ENCODE data around the gene RSPO3. TPM values are rescaled to one million over a fixed set of nuclear protein-coding genes. Genes with fewer than 3 reads are reported as not detected.

The RSPO3 gene
- total and polyA plus RNA-seq, 9 of the 15 experiments (the other 6 are each of a cell fraction or from before 2014, with no cell fraction given): not detected

DNA sequence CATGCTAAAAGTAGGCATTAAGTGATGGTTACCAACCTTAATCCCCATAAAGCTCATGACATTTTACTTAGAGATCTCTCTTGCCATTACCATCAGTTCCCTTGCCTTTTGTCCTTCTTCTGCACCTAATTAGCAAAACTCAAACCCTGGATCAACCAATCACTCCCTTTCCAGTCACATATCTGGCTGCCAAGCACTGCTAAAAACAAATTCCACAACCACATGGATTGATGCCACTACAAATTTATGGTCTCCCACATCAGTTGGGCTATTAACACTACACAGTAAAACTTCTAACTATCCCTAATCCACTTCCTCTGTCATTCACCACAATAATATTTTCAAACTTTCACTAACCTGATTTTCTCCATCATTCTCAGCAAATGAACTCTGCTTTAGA lies 93.9 kb downstream of the RSPO3 start:
- FAIRE-seq (no peak), ATAC-seq (no peak), DNase-seq (ENCODE audit: extremely low read depth in 1 of 4, low spot score in 3 of 4) (no peak)
- H4K20me1 ChIP-seq (replicated peaks; ENCODE audit: control insufficient read depth, insufficient read depth, low read length): no peaks in the 10 kb centered on the region
- H3K9me1 ChIP-seq (ENCODE audit: control insufficient read depth, insufficient read depth, low read length): no peaks in the 10 kb centered on the region
- H3K4me3 ChIP-seq: no peak overlapping the region
- ChIA-PET POLR2A (no interaction called here), CTCF (ENCODE audit: low intra/inter-chr PET ratio) (no interaction called here)
- no TSS peak for BruUV-seq (replicated peaks)
- no peak overlapping the region for H2AFZ ChIP-seq (ENCODE audit: low read depth, low read length)
- intact Hi-C loops (cut with micrococcal nuclease): no loop called here
- H3K9me3 ChIP-seq (replicated peaks; ENCODE audit: control insufficient read depth, insufficient read depth, low read depth, low read length): no peaks in the 10 kb centered on the region
- H3K27ac ChIP-seq (ENCODE audit: extremely low read depth, low read depth, low read length): no peak overlapping the region
- in situ Hi-C loops (cut with MboI): no loop called here
- H3K9ac ChIP-seq (ENCODE audit: insufficient read depth in 1 of 2, low read depth in 2 of 2, low read length in 2 of 2): no peak overlapping the region
- no peak for TF ChIP-seq RBM15 (IDR thresholded peaks at IDR 0.05; ENCODE audit: insufficient read depth, low read length)
- TF ChIP-seq ZNF589 (CRISPR knock-in tag; IDR thresholded peaks at IDR 0.05; ENCODE audit: low read depth): no peak
- TF ChIP-seq TAF9B (IDR thresholded peaks at IDR 0.05; ENCODE audit: partially characterized antibody): no peak
- no peak for TF ChIP-seq HNRNPL (IDR thresholded peaks at IDR 0.05; ENCODE audit: low read depth, low read length)
- no peak for TF ChIP-seq SREBF2 (CRISPR knock-in tag; IDR thresholded peaks at IDR 0.05)
- no peak for TF ChIP-seq ATF1 (CRISPR knock-in tag; IDR thresholded peaks at IDR 0.05)
- no peak for TF ChIP-seq ATF1 (tag; IDR thresholded peaks at IDR 0.05)
- no peak for TF ChIP-seq THRA (IDR thresholded peaks at IDR 0.05)
- TF ChIP-seq ZNF124 (CRISPR knock-in tag; IDR thresholded peaks at IDR 0.05): no peak
- no peak for TF ChIP-seq HIVEP1 (CRISPR knock-in tag; IDR thresholded peaks at IDR 0.05)
- no peak for TF ChIP-seq TRIM28 (IDR thresholded peaks at IDR 0.05)
- no peak for TF ChIP-seq HOXB6 (CRISPR knock-in tag; IDR thresholded peaks at IDR 0.05; ENCODE audit: borderline replicate concordance)
- no peak for TF ChIP-seq STAT5B (CRISPR knock-in tag; IDR thresholded peaks at IDR 0.05)
- TF ChIP-seq NFIC (IDR thresholded peaks at IDR 0.05): no peak
- TF ChIP-seq MCM5 (IDR thresholded peaks at IDR 0.05; ENCODE audit: low read depth): no peak
- no peak for TF ChIP-seq ZNF707 (CRISPR knock-in tag; conservative IDR thresholded peaks at IDR 0.05)
- no peak for TF ChIP-seq DLX4 (CRISPR knock-in tag; IDR thresholded peaks at IDR 0.05)
- TF ChIP-seq BRD4 (IDR thresholded peaks at IDR 0.05): no peak
- no peak for TF ChIP-seq FOS (IDR thresholded peaks at IDR 0.05; ENCODE audit: extremely low read depth, insufficient read length)
- no peak for TF ChIP-seq SNIP1 (IDR thresholded peaks at IDR 0.05; ENCODE audit: low read depth)
- TF ChIP-seq ZNF146 (CRISPR knock-in tag; IDR thresholded peaks at IDR 0.05; ENCODE audit: unreplicated experiment): no peak
- H3K4me1 ChIP-seq (replicated peaks in 1 of 2; ENCODE audit: control insufficient read depth in 2 of 2, insufficient read depth in 2 of 2, low read length in 2 of 2): no peaks in the 10 kb centered on the region
- no peaks in the 10 kb centered on the region for H3K27me3 ChIP-seq (ENCODE audit: control insufficient read depth in 2 of 2, insufficient read depth in 2 of 2, low read length in 2 of 2)
- no peaks in the 10 kb centered on the region for H3K79me2 ChIP-seq (ENCODE audit: control insufficient read depth, insufficient read depth, low read length)
- H3K4me2 ChIP-seq (ENCODE audit: insufficient read depth, low read length): no peak overlapping the region
- no peaks in the 10 kb centered on the region for H3K36me3 ChIP-seq (ENCODE audit: control insufficient read depth, insufficient read depth, low read length)

All from K562 (cell line).